Activated CD8-positive, alpha-beta memory T cell treated with anti-CD3 and anti-CD28 coated beads, Interleukin-2, amount 50 U/mL, for 24 hours (primary cell): Measurements from ENCODE around the gene TVP23A.
"Not testable (repeated sequence)": the region's sequence is repeated elsewhere in the genome, so short reads cannot be mapped to it uniquely, and the experiment has no call there.

ENCODE experiments used
- DNase-seq: peaks from one replicate; pipeline ENCODE4 v3.0.0-alpha.2; 2020; ENCODE audit errors: extremely low read depth

TVP23A gene

DNA sequence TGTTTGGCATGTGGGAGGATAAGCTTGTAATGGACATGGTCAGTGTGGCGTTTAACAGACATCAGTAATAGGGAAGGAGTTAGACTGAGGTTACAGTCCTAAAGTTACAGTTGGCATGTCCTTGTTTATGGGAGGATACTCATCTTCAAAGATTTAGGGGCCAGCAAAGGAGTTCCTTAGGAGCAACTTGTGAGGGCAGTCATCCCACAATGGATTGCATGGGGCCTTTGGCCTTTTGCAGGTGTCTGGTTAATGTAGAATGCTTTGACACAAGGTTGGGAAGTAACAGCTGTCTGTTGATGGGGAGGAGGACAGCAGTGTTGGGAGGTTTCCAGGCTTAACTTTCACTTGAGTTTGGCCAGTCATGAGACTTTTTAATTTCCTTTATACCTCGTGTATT lies 72.8 kb downstream of the TVP23A start:
- DNase-seq = no peak

DNA sequence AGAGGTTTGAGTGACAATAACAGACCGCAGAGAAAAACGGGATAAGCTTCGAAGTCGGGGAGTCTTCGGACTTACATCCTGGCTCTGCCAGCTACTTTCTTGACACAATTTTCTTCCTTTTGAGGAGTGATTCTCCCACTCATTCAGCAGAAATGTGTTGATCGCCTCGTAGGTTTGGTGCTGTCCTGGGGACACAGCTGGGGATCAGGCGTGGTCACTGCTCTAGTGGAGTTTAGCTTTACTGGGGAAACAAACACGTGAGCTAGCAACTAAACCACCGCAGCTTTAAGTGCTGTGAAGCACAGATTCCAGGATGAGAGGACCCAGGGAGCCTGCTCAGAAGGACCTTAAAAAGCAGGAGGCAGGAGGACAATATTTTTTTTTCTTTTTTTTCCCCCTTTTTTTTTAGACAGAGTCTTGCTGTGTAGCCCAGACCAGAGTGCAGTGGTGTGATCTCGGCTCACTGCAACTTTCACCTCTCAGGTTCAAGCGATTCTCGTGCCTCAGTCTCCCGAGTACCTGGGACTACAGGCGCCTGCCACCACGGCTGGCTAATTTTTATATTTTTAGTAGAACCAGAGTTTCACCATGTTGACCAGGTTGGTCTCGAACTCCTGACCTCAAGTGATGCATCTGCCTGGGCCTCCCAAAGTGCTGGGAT lies 74.1 kb downstream of the TVP23A start:
- no peak for DNase-seq

GRCh38 chr16:10743610-10744369 lies 74.8 kb downstream of the TVP23A start, which contains the start of gene NUBP1:
Gene NUBP1 (plus strand): TSS chr16:10743842. CDS start chr16:10743864, 22 bp downstream.
- peak; percentile 99 for DNase-seq

- no peak for DNase-seq
Observed at GRCh38 chr16:10743227-10743609, 75.4 kb downstream of the TVP23A start.

DNA sequence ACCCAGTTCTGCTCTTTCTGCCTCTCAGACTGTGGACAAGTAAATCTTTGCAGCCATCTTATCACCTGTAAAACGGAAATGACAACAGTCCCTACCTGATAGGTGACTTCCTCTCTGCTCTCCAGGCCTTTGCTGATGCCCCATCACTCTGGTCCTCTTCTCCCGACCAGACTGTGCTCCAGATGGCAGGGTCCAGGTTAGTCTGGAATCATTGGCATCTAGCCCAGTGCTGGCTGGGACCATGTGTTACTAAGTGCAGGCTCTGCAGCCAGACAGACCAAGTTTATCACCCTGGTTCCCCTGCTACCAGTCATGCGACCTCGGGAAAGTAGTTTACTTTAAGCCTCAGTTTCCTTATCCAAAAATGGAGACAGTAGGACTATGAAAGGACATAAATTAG lies 76.8 kb downstream of the TVP23A start:
- no peak for DNase-seq

DNA sequence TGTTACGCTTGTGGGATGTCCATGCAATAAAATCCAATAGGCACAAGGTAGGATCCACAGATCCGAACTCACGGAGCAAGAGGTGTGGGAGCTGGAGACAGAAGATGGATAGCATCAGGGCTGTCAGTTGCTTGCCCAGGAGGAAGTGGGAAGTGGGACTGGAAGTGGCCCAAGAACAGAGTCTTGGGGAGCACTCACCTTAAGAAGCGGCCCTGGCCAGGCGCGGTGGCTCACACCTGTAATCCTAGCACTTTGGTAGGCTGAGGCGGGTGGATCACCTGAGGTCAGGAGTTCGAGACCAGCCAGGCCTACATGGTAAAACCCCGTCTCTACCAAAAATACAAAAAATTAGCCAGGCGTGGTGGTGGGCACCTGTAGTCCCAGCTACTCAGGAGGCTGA lies 77.3 kb downstream of the TVP23A start:
- DNase-seq = not testable (repeated sequence)

GRCh38 chr16:10740845-10741208 lies 77.8 kb downstream of the TVP23A start:
- no peak for DNase-seq

- no peak for DNase-seq
Observed at GRCh38 chr16:10740000-10740844, 78.4 kb downstream of the TVP23A start.

DNA sequence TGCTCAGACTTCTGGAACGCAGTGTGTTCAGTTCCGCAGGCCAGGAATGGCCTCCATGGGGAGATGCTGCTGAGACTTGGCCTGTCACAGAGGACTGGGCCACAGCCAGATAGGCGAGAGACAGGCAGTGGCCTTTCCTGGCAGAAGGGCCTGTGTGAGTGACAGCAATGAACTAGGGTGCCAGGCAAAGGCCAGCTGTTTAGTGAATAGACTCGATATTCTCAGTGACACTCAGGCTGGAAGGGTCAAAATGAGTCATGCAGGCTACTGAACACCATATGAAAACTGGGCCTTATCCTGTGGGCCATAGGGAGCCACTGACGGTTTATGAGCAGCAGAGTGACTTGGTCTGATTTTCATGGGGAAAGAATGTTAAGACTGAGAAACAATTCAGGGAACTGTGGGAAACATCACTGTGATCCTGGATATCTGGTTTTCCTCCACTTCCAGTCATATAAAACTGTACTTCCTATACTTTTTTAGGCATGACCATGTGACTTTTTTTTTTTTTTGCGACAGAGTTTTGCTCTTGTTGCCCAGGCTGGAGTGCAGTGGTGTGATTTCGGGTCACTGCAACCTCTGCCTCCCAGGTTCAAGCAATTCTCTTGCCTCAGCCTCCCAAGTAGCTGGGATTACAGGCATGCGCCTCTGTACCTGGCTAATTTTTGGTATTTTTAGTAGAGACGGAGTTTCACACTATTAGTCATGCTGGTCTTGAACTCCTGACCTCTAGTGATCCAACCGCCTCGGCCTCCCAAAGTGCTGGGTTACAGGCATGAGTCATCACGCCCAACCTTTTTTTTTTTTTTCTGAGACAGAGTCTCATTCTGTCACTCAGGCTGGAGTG lies 80.1 kb downstream of the TVP23A start:
- DNase-seq = peak; percentile 19

GRCh38 chr16:10737068-10737625 lies 81.4 kb downstream of the TVP23A start:
- peak; percentile 28 for DNase-seq

GRCh38 chr16:10731790-10732189 lies 86.8 kb downstream of the TVP23A start:
- DNase-seq = no peak

- no peak for DNase-seq
Observed at GRCh38 chr16:10729104-10730048, 89.2 kb downstream of the TVP23A start.

- no peak for DNase-seq
Observed at GRCh38 chr16:10728003-10728887, 90.3 kb downstream of the TVP23A start.
